Measurements from ENCODE around the gene PCDH9.

PCDH9 gene

GRCh38 chr13:66501181-66501580, 729.0 kb downstream of the PCDH9 start:
- DNase-seq: no peak

DNA sequence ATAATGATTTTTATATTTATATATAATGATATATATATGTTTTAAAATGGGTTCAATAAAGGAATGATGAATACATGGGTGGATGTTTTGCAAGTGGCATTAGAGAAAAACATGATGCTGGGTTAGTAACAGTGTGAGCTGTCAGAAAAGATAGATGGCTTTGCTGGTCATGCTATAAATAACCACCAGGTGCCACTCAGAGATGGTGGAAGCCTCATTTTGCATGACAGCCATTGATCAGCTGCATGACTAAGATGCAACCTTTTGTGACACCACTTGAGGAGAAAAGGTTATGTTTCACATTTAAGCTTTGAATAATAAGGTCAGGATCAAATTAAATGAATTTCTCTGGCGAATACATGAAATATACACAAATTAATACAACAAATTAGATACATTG, 737.7 kb downstream of the PCDH9 start:
- DNase-seq: no peak

DNA sequence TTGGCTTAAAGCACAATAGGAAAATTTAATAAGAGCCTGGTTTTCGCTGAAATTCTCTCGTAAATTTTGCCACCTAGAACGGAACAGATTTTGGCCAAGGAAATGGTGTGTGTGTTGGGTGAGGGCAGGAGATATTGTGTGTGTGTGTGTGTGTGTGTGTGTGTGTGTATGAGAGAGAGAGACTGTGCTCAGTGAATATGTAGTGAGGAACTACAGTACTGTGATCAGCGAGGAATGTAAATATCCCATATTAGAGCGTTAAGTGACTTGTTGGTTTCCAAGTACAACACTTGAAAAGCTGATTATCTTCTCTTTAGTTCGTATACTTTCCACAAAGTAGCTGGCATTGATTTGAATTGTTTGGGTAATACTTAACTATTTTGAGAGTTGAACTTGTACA, 738.9 kb downstream of the PCDH9 start:
- no peak for DNase-seq

DNA sequence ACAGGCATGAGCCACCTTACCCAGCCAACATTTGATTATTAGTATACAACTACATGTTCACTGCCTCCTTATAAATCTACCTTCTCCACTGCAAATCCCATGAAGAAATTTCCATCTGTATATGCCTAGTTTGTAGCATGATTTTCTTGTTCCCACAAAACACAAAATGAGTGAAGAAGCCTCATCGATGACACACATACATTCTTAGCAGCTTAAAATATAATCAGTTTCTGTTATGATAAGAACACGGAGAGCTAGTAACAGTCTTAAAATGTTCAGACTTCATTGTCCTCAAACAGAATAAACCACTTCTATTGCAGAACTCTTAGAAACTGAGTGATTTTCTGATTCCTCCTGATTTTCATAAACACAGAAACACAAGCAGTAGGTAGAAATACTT, 740.5 kb downstream of the PCDH9 start:
- no peak for DNase-seq

GRCh38 chr13:66489172-66489571, 741.0 kb downstream of the PCDH9 start:
- DNase-seq: no peak

DNA sequence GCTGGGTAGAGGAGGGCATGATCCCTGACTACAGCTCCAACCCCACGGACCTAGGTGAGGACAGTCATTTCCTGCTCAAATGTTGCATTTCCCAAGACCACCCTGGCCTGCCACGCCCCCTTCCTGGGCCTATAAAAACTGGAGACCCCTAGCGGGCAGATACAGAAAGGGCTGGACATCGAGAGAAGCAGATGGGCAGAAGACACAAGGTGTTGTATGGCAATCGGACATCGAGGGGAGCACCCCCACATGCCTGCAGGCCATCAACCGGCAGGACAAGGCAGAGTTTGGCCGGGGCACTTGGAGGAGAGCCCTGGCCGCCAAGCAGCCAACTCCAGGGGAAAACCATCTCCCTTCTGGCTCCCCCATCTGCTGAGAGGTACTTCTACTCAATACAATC, 746.4 kb downstream of the PCDH9 start:
- no peak for DNase-seq

DNA sequence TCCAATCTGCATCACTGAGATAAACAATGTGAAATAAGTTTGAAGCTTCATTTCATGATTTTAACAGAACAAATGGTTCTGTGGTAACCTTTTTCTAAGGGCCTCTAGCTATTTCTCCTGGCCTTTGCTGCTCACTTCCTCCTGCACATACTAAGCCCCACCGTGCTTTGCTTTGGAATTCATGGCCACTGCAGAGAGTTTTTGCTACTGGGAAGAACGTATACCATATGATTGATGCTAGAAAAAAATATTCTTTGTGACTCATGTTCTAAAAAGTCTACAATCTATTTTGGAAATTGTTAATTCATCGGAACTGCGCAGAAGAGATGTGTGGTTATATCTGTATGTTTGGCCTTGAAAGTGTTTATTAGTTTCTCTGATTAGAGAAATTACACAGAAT, 747.3 kb downstream of the PCDH9 start:
- DNase-seq: no peak

GRCh38 chr13:66477816-66478215, 752.3 kb downstream of the PCDH9 start:
- DNase-seq: no peak

DNA sequence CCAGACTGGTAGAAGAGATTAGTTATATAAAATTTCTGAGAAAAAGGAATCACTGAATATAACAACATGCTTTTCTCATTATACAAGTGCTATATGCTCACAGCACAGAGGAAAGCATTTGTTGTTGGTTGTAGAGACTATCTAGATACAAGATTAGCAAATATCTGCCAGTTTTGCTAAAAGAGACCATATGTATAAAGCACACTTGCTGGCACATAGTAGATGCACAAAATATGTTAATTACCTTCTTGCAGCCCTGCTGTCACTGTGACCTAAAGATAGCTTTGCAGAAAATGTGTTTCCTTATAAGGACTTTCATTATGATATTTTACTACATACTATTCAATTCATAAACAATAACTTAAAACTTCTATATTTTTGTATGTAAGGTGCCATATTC, 755.1 kb downstream of the PCDH9 start:
- no peak for DNase-seq

DNA sequence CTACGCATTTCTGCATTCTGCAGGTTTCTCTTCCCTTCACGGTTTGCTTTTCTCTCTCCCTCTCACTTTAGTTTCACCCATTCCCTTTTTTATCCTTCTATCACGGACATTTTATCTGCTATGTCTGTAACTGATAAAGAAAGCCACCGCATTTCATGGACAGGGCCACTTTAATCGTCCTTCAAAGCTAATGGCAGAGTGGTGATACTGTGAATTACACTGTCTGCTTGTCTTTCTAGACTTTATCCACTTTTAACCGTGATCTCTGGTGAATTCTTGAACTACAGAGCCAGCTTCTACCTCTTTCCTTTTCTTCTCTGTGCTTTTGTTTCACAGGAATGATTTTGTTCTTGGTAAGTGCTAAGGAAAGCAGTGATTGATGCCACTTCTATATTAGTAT, 760.4 kb downstream of the PCDH9 start:
- DNase-seq: no peak

- DNase-seq: no peak
Observed at GRCh38 chr13:66468656-66469055, 761.5 kb downstream of the PCDH9 start.

DNA sequence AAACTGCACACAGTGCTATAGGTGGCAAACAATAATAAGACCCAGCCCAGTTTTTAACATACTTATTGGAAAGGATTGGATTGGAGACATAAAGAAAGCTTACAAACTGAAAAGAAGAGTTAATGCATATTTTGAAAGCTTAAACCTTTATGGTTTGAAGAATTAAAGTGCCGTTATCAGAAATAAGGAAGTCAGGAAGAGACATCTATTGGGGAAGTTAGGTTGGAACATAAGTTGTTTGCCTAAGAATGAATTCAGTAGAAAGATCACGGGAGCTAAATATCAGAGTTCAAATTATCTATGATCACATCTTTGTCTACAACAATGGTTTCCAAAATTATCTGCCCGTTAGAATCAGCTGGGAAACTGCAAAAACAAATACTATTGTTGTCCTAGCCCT, 767.9 kb downstream of the PCDH9 start:
- DNase-seq: no peak

GRCh38 chr13:66461021-66461420, 769.1 kb downstream of the PCDH9 start:
- DNase-seq: no peak

- no peak for DNase-seq
Observed at GRCh38 chr13:66459634-66460033, 770.5 kb downstream of the PCDH9 start.

DNA sequence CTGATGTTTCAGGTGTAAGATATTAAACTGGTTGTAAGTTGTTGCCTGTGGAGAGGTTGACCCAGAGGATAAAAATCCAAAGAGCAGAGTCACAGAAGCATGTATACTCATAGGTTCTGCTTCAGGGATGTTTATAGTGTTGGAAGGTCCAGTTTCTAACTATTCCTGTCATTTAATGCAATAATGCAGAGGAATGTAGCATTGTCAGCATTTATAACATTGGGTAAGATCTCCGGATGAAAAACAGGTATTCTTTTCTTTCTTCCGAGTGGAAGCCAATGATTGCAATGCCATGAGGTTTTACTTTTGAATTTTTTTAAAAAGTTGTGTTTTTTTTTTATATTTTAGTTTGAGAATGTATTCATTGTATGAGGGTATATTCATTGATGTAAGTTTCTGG, 771.0 kb downstream of the PCDH9 start:
- DNase-seq: no peak

- DNase-seq: no peak
Observed at GRCh38 chr13:66446413-66446812, 783.7 kb downstream of the PCDH9 start.

GRCh38 chr13:66443926-66444325, 786.2 kb downstream of the PCDH9 start:
- no peak for DNase-seq

DNA sequence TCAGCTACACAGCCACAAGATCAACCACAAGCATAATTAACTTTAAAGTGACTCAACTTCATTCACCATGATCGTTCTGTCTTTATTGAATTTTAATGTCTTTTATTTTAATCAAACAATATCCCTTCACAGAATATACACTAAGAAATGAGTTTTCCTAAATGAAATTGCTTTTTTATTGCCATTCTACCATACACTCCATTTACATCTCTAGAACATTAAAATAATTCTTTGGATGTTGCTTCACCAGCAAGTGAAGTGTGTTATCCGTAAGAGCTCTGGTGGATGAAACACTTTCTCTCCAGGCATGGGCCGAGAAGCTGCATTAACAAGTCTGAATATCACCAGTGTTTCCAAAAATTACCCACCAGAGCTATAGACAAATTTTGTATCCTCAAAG, 789.2 kb downstream of the PCDH9 start:
- no peak for DNase-seq

GRCh38 chr13:66430728-66431127, 799.4 kb downstream of the PCDH9 start:
- no peak for DNase-seq

DNA sequence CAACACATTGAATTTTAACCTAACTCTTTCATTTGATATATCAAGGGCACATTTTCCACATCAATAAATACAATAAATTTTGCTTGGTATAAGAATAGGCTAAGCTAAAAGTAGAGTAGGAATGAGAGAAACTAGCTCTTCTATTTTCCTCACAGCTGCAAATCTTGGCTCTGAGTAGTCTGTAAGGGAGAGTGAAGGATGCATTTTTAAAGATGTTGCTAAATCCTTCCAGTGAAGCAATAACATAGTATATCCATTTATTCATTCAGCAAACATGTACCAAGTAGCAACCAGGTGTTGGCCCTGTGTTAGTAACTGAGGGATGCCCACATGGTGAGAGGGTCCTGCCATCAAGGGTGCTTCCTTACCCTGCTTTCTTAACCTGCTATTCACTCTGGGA, 799.9 kb downstream of the PCDH9 start:
- DNase-seq: no peak

GRCh38 chr13:66429156-66429555, 801.0 kb downstream of the PCDH9 start:
- no peak for DNase-seq

GRCh38 chr13:66427458-66427861, 802.7 kb downstream of the PCDH9 start:
- DNase-seq: no peak

DNA sequence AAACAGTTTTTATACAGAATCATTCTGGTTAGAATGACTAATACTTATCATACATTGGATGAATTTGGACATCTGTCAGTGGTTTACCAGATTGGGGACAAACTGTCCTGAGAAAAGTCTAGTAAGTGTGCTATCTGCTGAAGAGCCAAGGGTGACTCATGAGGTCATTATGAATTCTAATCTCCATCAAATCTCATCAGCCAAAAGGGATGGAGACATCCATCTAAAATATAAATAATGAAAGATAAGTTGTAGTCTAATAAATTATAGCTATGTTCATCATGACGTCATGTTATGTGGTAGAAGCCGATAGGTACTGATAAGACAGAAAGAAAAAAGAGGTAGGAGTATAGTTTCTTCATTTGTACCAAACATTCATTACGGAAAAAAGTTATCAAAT, 804.4 kb downstream of the PCDH9 start:
- DNase-seq: no peak

DNA sequence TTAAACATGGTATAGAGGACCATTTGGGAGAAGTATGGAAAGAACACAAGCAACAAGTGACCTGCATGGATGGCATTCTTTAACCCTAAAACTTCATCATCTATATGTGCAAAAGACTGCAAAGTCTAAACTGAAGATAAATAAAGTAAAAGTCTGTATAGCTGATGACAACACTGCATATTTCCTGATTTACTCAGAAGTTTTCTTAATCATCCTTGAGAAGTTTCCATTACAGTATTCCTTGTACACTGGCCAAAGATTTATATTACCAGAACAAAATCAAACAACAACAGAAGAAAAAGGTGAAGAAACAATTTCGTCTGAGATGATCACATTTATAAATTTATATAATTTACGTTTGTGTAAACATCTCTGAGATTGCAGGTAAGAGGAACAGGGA, 805.7 kb downstream of the PCDH9 start:
- no peak for DNase-seq

GRCh38 chr13:66415444-66415843, 814.7 kb downstream of the PCDH9 start:
- DNase-seq: no peak

GRCh38 chr13:66414066-66414800, 815.9 kb downstream of the PCDH9 start:
- no peak for DNase-seq
